Activated naive CD8-positive, alpha-beta T cell treated with anti-CD3 and anti-CD28 coated beads, Interleukin-2, amount 50 U/mL, for 16 hours (primary cell): ENCODE data around the gene PTOV1.

Experiments
- DNase-seq: peaks from one replicate; pipeline ENCODE4 v3.0.0-alpha.2; 2020; ENCODE audit warnings: low read depth, low spot score

PTOV1 gene

GRCh38 chr19:49888510-49888824, 37.5 kb downstream of the PTOV1 start:
- DNase-seq = no peak

- no peak for DNase-seq
Measured at GRCh38 chr19:49889038-49889686, 38.2 kb downstream of the PTOV1 start.

- DNase-seq = peak; percentile 46
Measured at GRCh38 chr19:49889687-49890348, 38.9 kb downstream of the PTOV1 start.

- DNase-seq = no peak
Measured at GRCh38 chr19:49890349-49891311, 39.7 kb downstream of the PTOV1 start.

GRCh38 chr19:49891393-49891792, 40.4 kb downstream of the PTOV1 start:
- DNase-seq = no peak

- no peak for DNase-seq
Measured at GRCh38 chr19:49892716-49893115, 41.8 kb downstream of the PTOV1 start.

- DNase-seq = no peak
Measured at GRCh38 chr19:49894011-49894664, 43.2 kb downstream of the PTOV1 start.

- DNase-seq = no peak
Measured at GRCh38 chr19:49894879-49895565, 44.1 kb downstream of the PTOV1 start.

GRCh38 chr19:49895566-49896297, 44.8 kb downstream of the PTOV1 start:
- DNase-seq = no peak

- DNase-seq = no peak
Measured at GRCh38 chr19:49896863-49897621, 46.1 kb downstream of the PTOV1 start, which contains the start of gene IL4I1. Gene IL4I1, minus strand, starts transcription at chr19:49896887. Its CDS starts 727 bp downstream, at chr19:49896160.

GRCh38 chr19:49904136-49904535, 53.2 kb downstream of the PTOV1 start:
- no peak for DNase-seq

GRCh38 chr19:49906879-49907564, 56.1 kb downstream of the PTOV1 start:
- no peak for DNase-seq

- no peak for DNase-seq
Measured at GRCh38 chr19:49907745-49908446, 56.9 kb downstream of the PTOV1 start.

- no peak for DNase-seq
Measured at GRCh38 chr19:49908480-49909420, 57.8 kb downstream of the PTOV1 start.

GRCh38 chr19:49910179-49910578, 59.2 kb downstream of the PTOV1 start:
- DNase-seq = no peak
